Measurements from ENCODE around the gene LCN9. TPM values are rescaled to one million over a fixed set of nuclear protein-coding genes. Genes with fewer than 3 reads are reported as not detected.

LCN9 gene
- total and polyA plus RNA-seq, 2 of the 4 experiments (the other 2 are of a cell fraction), result not detected

DNA sequence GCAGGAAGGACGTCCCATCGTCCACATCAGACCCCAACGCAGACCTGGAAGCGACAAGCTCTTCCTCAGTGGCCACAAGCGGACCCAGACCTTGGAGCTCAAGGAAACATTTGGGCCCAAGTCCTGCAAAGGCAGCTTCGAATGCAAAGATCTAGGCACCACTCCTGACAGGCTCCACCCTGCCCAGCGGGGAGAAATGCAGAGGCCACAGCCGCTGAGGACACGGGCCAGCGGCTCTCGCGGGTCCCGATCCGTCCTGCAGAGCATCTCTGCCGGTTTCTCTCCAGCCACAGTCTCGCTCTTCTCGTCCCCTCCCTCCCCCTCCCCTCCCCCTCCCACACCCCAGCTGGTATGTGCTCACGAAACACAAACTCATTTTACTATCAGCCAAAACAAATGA, 31.3 kb downstream of the LCN9 start:
- H4K5ac ChIP-seq (ENCODE audit: low read depth, low read length), result no peak overlapping the region
- H3K4me2 ChIP-seq (ENCODE audit: low read depth, low read length), result no peak overlapping the region
- H3K14ac ChIP-seq (replicated peaks; ENCODE audit: low read depth, low read length), result no peak overlapping the region
- no peak overlapping the region for H3K27ac ChIP-seq (ENCODE audit: insufficient read depth, low read length)
- H2AK5ac ChIP-seq (ENCODE audit: low read depth, low read length), result no peak overlapping the region
- no peak overlapping the region for H3K23ac ChIP-seq (ENCODE audit: low read depth, low read length)
- H3K9me3 ChIP-seq (ENCODE audit: control insufficient read depth, insufficient read depth, low read length), result no peaks in the 10 kb centered on the region
- no peak overlapping the region for H3K4me3 ChIP-seq (ENCODE audit: insufficient read depth, low read depth, low read length)
- no peak overlapping the region for H3K9ac ChIP-seq (ENCODE audit: low read depth, low read length)
- H3K4me1 ChIP-seq (ENCODE audit: control insufficient read depth, insufficient read depth, low read length), result no peaks in the 10 kb centered on the region
- no peaks in the 10 kb centered on the region for H3K79me1 ChIP-seq (ENCODE audit: low read depth in 1 of 2, low read length in 2 of 2)
- POLR2A ChIA-PET (ENCODE audit: unreplicated experiment), result no interaction called here
- TF ChIP-seq FOS (IDR thresholded peaks at IDR 0.05; ENCODE audit: low read depth, low read length) (no peak), MAFK (IDR thresholded peaks at IDR 0.05; ENCODE audit: low read depth, low read length) (no peak), USF2 (IDR thresholded peaks at IDR 0.05; ENCODE audit: low read depth, low read length) (no peak), RFX5 (IDR thresholded peaks at IDR 0.05; ENCODE audit: low read depth, low read length) (no peak), NFE2L2 (IDR thresholded peaks at IDR 0.05; ENCODE audit: low read depth, low read length) (no peak), CEBPB (IDR thresholded peaks at IDR 0.05; ENCODE audit: low read depth, low read length) (no peak), MXI1 (IDR thresholded peaks at IDR 0.05; ENCODE audit: borderline replicate concordance, low read depth, low read length) (no peak), SMC3 (IDR thresholded peaks at IDR 0.05; ENCODE audit: low read depth, low read length) (no peak), POLR2A (IDR thresholded peaks at IDR 0.05; ENCODE audit: low read depth, low read length) (no peak), RAD21 (IDR thresholded peaks at IDR 0.05; ENCODE audit: low read length) (no peak), RCOR1 (IDR thresholded peaks at IDR 0.05; ENCODE audit: insufficient replicate concordance, low read length) (no peak)
- TF ChIP-seq, protein P1, sequence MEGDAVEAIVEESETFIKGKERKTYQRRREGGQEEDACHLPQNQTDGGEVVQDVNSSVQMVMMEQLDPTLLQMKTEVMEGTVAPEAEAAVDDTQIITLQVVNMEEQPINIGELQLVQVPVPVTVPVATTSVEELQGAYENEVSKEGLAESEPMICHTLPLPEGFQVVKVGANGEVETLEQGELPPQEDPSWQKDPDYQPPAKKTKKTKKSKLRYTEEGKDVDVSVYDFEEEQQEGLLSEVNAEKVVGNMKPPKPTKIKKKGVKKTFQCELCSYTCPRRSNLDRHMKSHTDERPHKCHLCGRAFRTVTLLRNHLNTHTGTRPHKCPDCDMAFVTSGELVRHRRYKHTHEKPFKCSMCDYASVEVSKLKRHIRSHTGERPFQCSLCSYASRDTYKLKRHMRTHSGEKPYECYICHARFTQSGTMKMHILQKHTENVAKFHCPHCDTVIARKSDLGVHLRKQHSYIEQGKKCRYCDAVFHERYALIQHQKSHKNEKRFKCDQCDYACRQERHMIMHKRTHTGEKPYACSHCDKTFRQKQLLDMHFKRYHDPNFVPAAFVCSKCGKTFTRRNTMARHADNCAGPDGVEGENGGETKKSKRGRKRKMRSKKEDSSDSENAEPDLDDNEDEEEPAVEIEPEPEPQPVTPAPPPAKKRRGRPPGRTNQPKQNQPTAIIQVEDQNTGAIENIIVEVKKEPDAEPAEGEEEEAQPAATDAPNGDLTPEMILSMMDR (conservative IDR thresholded peaks at IDR 0.05; ENCODE audit: low read depth, low read length), result no peak
- TF ChIP-seq, protein P2, sequence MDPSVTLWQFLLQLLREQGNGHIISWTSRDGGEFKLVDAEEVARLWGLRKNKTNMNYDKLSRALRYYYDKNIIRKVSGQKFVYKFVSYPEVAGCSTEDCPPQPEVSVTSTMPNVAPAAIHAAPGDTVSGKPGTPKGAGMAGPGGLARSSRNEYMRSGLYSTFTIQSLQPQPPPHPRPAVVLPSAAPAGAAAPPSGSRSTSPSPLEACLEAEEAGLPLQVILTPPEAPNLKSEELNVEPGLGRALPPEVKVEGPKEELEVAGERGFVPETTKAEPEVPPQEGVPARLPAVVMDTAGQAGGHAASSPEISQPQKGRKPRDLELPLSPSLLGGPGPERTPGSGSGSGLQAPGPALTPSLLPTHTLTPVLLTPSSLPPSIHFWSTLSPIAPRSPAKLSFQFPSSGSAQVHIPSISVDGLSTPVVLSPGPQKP (IDR thresholded peaks at IDR 0.05; ENCODE audit: borderline replicate concordance, low read depth, low read length), result no peak
- in situ Hi-C loops (cut with MboI; ENCODE audit: low sequenced_read_pairs), result no loop called here
- BruUV-seq (replicated peaks), result no TSS peak
- dilution Hi-C loops (cut with HindIII; ENCODE audit: low sequenced_read_pairs, unreplicated experiment), result no loop called here
- no peaks in the 10 kb centered on the region for H3K36me3 ChIP-seq (ENCODE audit: control insufficient read depth, insufficient read depth, low read length)
- no peak for DNase-seq
- peaks cover 2% of the 10 kb centered on the region; the same call in 1 of the 2 replicates for H3K27me3 ChIP-seq (ENCODE audit: control insufficient read depth, insufficient read depth, low read length)
- H3K4ac ChIP-seq (ENCODE audit: low read depth, low read length), result no peak overlapping the region
- no peak for ATAC-seq (ENCODE audit: low read depth)
- H2AK9ac ChIP-seq (replicated peaks; ENCODE audit: low read depth, low read length, poor library complexity), result no peak overlapping the region
- 34% methylated on average over 6 of the region's 18 CpGs; no CpG with 5 or more reads in 1 of the 2 experiments for WGBS, 2 experiments (ENCODE audit: extremely low coverage in 2 of 2, insufficient read length in 1 of 2)
- intact Hi-C loops (cut with micrococcal nuclease), result no loop called here
- no peak overlapping the region for H4K91ac ChIP-seq (ENCODE audit: insufficient read depth, low read depth, low read length)
- H4K20me1 ChIP-seq (ENCODE audit: insufficient read depth, low read length), result no peaks in the 10 kb centered on the region
- H2BK5ac ChIP-seq (ENCODE audit: low read depth, low read length, poor library complexity, severe bottlenecking), result no peak overlapping the region
- H3K56ac ChIP-seq (ENCODE audit: extremely low read depth, insufficient read depth, low read length), result no peak overlapping the region
- no peak overlapping the region for H3K18ac ChIP-seq (ENCODE audit: low read depth, low read length)
- H2BK20ac ChIP-seq (ENCODE audit: low read depth, low read length), result no peak overlapping the region
- H3K9me1 ChIP-seq (ENCODE audit: insufficient read depth, low read length), result peaks cover 4% of the 10 kb centered on the region; the same call in 1 of the 2 replicates
- no peak overlapping the region for H2BK120ac ChIP-seq (ENCODE audit: low read depth, low read length)
- H2AFZ ChIP-seq (replicated peaks; ENCODE audit: low read length, poor library complexity), result no peak overlapping the region
- H4K8ac ChIP-seq (ENCODE audit: low read depth in 2 of 2, low read length in 2 of 2), result no peak overlapping the region
- no peak overlapping the region for H2BK15ac ChIP-seq (ENCODE audit: low read depth, low read length)
- CTCF ChIA-PET, result no interaction called here
